ENCODE results near the gene KMT2B. TPM values are rescaled to one million over a fixed set of nuclear protein-coding genes. Genes with fewer than 3 reads are reported as not detected.

The KMT2B gene
- total RNA-seq, 1 experiment from 2014 or later = 2.8 TPM

DNA sequence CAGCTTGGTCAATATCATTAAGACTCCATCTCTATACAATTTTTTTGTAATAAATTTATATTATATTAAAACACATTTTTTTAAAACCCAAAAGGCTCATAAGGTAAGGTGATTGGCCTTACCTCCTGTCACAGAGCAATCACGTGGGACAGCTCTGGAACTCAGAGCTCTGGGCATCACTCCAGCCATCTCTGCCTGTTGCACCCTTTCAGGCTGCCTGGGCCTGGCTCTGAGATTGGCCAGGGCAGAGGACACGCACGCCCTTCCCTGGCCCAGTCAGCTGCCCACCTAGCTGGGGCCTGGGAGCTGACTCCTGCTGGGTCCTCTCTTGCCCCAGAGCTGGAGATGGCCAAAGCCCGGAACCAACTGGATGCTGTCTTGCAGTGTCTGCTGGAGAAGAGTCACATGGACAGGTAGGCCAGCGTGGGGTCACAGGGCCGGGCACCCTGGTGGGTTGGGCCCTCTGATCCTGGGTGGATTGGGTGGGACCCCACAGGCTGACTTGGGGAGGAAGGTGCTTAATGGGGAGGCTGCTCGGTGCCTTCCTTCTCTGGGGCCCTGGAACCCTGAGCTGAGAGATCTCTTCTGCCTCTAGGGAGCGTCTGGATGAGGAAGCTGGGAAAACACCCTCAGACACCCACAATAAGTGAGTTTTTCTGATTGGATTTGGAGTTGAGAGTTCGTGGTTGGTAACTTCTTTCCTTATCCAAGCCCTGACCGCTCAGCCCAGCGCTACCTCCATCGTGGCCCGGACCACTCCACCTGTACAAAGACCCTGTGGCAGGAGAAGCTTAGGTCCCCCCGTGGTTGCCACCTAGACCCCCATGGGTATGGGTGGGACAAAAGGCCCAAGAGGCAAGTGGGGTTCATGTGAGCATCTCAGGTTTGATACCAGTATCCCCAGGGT lies 34.3 kb downstream of the KMT2B start:
- no peak for DNase-seq (ENCODE audit: low read depth)
- in situ Hi-C loops (cut with HindIII; ENCODE audit: low pct_unique_long_range_greater_than_20kb, low sequenced_read_pairs) = no loop called here

DNA sequence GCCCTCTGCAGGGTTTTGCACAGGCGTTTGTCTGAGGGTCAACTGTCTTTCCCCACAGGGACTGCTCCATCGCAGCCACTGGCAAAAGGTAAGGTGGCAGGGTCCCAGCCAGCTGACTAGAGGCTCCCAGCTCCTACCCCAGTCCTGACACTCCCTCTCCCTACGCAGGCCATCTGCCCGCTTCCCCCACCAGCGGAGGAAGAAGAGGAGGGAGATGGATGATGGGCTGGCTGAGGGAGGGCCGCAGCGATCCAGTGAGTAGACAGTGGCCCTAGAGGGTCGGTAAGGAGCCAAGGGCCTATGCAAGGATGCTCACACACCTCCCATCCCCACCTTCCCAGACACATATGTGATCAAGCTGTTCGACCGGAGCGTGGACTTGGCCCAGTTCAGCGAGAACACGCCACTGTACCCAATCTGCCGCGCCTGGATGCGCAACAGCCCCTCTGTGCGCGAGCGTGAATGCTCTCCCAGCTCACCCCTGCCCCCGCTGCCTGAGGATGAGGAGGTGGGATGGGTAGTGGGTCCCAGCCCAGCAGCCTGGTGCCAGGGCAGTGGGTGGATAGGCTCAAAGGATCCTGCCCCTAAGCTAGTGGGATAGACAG lies 35.0 kb downstream of the KMT2B start:
- no peak for DNase-seq (ENCODE audit: low read depth)
- in situ Hi-C loops (cut with HindIII; ENCODE audit: low pct_unique_long_range_greater_than_20kb, low sequenced_read_pairs) = no loop called here

DNA sequence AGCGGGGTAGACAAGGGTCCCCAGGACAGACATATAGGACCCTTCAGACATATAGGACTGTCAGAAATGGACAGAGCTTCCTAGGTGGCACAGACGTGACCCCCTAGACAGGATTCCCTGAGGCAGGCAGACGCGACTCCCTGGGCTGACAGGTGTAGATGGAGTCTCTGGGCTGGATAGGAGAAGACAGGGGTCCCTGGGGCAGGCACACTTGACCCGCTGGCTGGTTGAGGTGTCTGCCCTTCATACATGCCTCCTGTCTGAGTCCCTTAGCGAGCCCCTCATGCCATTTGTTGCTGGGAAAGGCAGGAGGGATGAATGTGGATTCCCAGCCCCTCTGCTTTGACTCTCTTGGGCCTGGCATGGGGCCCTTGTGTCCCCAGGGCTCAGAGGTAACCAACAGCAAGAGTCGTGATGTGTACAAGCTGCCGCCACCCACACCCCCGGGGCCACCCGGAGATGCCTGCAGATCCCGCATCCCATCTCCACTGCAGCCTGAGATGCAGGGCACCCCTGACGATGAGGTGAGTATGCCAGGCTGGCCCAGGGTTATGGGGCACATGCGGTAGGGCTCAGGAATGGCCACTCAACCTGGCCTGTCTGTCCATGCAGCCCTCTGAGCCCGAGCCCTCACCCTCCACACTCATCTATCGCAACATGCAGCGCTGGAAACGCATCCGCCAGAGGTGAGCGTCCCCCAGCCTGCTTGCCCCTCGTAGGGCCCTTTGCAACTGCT lies 36.0 kb downstream of the KMT2B start:
- DNase-seq (ENCODE audit: low read depth) = no peak
- in situ Hi-C loops (cut with HindIII; ENCODE audit: low pct_unique_long_range_greater_than_20kb, low sequenced_read_pairs) = no loop called here

DNA sequence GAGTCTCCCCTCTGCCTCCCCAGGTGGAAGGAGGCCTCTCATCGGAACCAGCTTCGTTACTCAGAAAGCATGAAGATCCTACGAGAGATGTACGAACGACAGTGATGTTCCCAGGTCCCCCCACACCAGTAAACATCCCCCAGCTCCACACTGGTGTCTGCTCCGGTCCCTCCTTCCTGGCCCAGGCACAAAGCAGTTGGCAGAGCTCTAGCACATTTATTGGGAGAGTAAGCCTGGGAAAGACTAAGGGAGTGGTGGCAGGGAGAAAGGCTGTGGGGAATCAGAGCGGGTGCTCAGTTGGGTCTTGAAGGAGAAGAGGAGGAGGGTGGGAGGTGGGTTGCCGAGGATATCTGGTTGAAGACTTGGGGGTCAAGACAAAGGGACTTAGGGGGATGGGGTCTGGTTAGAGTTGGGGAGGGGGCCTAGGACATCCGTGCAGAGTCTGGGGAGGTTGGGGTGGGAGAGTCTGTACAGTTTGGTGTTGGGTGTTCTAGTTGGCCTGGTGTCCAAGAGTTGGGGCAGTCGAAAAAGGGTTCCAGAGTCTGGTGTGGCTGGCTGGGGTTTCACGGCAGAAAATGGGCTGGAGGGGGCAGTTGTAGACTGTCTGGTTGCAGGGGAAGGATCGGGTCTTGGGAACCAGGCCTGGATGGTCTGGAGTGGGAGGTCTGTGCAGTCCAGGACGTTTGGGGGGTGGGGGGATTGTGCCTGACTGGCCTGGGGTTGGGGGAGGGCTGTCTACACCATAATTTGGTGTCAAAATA lies 36.7 kb downstream of the KMT2B start:
- in situ Hi-C loops (cut with HindIII; ENCODE audit: low pct_unique_long_range_greater_than_20kb, low sequenced_read_pairs) = no loop called here
- DNase-seq (ENCODE audit: low read depth) = no peak

DNA sequence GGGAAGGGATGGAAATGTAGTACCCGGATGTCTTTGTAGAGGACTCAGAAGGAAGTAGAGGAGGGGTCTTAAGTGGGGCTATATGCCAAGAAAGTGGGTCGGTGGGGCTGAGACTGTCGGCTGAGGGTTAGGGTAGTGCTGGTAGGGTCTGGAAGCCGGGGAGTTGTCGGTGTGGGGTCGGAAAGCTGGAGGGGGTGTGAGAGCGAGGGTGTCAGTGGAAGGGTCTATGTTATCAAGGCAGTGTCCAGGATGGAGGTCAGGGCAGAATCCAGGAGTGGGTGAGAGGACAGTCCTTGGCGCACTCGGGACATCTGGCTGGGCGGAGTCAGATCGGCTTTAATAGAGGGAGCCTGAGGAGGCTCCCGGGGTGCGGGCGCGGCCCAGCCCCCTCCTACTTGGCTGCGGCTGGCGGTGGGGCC lies 37.3 kb downstream of the KMT2B start:
- in situ Hi-C loops (cut with HindIII; ENCODE audit: low pct_unique_long_range_greater_than_20kb, low sequenced_read_pairs) = no loop called here
- DNase-seq (ENCODE audit: low read depth) = no peak

DNA sequence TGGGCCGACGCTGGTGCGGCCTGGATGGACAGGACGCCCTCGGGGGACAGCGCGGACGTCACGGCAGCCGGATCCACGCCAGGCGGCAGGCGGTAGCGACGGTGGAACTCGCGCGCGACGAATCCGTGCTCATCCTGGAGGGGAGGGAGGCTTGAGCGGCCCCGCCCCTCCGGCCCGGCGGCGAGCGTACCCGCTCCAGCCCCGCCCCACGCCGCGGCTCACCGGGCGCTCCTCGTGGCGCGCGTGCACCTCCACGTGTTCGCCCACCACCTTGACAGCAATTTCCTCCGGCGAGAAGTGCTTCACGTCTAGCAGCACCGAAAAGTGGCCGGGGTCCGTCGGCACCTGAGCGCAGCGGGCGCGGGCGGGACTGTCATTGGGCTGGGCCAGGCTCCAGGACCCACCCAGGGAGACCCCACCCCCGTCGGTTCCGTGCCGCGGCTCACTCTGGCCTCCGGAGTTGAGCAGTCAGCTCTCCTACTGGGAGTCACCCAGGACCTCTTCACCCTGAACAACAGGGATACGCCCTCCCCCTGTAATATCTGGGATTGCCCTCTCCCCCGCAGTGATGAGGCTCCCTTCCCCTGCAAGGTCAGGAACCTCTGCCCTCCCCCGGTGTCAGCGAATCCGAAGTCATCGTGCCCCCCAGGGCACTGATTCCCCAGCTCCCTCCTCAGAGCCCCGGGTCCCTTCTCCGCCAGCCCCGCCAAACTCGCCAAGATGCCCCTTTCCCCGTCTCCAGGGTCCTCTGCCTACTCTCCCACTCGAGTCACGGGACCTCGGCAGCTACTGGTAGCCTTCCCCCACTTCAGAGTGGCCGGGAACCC lies 38.0 kb downstream of the KMT2B start:
- in situ Hi-C loops (cut with HindIII; ENCODE audit: low pct_unique_long_range_greater_than_20kb, low sequenced_read_pairs) = no loop called here
- no peak for DNase-seq (ENCODE audit: low read depth)

DNA sequence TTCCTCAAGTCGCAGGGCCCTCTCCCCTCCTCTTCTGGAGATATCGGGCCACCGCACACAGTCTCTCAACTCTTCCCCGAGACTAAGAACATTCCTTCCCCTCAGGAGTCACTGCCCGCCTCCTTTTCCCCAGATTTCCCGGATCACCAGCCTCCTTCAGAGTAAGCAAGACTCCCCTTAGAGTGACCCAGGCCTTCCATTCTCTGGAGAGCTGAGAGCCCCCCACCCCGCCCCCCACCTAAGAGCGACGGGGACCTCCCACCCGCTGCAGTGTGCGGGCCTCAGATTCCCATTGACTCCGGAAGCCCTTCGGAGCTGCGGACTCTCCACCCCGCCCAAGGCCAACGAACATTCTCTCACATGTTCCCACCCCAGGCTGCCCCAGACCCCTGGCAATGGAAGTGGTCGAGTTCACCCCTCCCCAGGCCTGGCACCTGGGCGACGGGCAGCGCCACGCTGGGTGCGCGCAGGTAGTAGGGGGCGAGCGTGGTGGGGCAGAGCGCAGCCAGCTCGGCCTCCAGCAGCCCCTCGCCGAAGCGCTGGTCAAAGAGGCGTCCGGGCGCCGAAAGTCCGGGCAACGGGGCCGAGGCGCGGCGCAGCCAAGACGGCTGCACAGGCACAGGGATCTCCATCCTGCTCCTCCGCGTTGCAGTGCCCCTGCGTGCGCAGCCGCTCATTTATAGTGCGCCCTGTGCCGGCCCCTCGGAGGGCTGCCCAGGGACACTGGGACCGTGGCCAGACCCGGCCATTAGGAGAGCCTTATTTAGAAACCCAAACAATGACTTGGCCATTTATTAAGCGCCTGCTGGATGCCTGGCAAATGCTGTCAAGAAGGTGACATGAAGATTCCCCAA lies 38.8 kb downstream of the KMT2B start, which contains the start of gene HSPB6:
HSPB6 (minus strand) TSS at position 653 of the 854 bp plus-strand sequence; CDS start at position 632, 21 bp downstream.
- DNase-seq (ENCODE audit: low read depth) = no peak
- in situ Hi-C loops (cut with HindIII; ENCODE audit: low pct_unique_long_range_greater_than_20kb, low sequenced_read_pairs) = no loop called here

DNA sequence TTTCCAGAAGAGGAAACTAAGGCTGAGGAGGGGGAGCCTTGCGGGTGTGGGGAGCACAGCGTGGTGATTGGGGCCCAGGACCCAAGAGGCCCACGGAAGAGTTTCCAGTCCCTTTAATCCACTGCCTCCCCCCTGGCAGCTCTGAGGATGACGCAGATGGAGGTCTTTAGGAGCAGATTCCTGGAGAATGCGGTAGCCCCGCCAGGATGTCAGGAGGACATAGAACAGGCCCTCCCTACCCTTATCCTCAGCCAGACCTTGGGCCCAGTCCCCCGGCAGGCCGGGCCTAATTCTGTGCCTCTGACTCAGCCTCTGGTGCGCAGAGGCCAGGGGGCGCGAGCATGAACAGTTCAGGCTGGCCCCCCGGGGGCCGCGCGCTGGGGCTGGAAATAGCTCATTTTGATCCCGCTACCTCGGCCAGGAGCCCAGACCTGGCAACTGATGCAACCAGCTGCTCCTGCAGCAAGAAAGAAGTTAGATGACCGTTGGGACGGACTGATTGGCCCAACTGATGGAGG lies 39.5 kb downstream of the KMT2B start:
- no peak for DNase-seq (ENCODE audit: low read depth)
- in situ Hi-C loops (cut with HindIII; ENCODE audit: low pct_unique_long_range_greater_than_20kb, low sequenced_read_pairs) = no loop called here

DNA sequence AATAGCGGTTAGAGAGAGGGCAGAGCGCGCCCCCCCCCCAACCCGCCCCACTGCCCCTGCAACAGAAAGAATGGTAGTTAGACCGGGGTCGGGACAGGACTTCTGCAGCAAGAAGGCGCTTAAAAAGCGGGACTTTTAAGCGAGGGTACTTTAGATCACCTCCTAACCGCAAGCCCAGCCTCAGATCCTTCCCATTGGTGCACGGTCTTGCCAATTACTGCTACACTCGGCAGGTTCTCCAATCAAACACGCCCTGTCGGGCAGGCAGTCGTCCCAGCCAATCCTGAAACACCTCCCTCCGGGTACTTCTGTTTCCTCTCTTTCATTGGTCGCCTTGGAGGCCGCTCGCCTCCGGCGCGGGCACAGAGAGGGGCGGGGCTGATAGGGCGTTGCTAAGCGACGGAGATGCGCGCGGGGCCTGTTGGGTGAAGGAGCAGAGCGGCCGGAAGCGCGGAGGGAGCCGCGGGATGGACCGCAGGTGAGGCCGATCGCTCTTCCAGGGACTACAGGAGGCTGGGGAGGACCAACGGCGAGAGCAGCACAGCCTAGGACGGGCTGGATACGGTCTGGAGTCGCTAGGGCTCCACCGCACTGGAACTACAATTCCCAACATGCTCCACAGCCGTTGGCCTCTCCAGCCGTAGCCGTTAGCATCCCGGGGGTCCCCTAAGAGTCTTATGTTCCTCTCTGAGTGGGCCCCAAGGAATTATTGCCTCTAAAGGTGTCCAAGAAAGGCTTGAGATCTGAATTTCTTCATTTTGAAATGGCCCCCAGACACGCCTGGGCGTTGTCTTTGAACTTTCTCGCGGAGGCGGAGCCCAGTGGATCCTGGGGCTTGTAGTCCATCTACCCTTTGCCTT lies 40.2 kb downstream of the KMT2B start, which contains the start of gene PROSER3:
PROSER3 (plus strand) TSS at position 428 of the 860 bp plus-strand sequence; CDS start at position 468, 40 bp downstream.
- peak; percentile 100 for DNase-seq (ENCODE audit: low read depth)
- in situ Hi-C loops (cut with HindIII; ENCODE audit: low pct_unique_long_range_greater_than_20kb, low sequenced_read_pairs) = no loop called here

DNA sequence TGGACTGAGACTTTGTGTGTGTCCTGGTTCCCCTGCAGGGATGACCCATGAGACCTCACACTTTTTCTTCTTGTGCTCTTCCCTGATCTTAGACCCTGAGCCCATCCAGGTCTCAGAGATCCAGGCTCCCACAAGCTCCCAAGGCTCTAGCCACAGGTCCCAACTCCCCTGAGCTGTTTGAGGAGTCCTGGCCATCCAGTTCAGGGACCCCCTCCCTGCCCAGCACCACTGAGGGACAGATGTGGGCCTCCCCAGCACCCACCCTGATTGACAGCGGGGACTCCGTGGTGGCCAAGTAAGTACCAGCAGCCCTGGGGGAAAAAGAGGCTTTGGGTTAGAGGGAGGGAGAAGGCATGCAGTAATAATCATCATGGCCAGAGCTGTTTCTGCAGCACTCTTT lies 41.9 kb downstream of the KMT2B start:
- no peak for DNase-seq (ENCODE audit: low read depth)
- in situ Hi-C loops (cut with HindIII; ENCODE audit: low pct_unique_long_range_greater_than_20kb, low sequenced_read_pairs) = no loop called here

DNA sequence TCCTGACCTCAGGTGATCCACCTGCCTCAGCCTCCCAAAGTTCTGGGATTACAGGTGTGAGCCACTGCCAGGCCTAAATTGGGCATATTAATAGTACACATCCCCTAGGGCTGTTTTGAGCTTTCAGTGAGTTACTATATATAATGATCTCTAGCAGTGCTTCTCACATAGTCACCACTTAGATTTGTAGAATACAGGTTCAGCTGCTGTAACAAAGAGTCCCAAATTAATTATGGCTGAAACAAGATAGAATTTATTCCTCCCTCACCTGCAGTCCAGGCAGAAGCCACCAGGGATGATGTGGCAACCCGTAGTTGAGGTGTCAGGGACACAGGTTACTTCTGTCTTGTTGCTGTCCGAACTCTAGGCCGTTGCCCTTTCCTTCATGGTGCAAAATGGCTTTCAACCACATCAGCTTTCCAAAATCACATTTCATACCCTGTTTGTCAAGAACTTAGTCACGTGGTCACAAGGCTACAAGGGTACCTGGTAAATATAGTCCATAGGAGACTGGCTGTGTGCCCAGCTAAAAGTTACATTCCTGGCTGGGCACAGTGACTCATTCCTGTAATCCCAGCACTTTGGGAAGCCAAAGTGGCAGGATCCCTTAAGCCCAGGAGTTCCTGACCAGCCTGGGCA lies 43.0 kb downstream of the KMT2B start:
- in situ Hi-C loops (cut with HindIII; ENCODE audit: low pct_unique_long_range_greater_than_20kb, low sequenced_read_pairs) = no loop called here
- no peak for DNase-seq (ENCODE audit: low read depth)

DNA sequence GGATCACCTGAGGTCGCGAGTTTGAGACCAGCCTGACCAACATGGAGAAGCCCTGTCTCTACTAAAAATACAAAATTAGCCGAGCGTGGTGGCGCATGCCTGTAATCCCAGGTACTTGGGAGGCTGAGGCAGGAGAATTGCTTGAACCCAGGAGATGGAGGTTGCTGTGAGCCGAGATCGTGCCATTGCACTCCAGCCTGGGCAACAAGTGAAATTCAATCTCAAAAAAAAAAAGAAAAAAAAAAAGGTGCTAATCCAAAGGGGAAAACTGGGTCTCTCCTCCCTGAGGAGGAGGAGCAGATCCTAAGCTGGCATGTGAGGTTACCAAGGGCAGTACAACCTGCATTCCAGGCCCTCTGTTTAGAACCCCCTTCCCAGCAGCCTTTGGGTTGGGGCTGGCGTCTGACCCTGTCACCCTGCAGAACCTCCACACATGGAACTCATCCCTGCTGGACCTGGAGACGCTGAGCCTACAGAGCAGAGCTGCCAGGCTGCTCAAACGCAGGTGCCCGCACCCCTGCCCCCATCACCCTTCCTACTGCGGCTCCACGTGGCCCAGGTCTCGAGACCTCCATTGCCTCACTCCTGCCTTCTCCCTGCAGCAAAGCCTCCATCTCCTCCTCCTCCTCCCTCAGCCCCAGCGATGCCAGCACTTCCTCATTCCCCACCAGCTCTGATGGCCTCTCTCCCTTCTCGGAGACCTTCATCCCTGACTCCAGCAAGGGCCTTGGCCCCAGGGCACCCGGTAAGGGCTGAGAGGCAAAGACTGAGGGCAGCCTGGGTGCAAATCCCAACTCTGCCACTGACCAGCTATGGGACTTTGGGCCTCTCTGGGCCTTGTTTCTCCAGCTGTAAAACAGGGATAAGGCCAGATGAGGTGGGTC lies 46.9 kb downstream of the KMT2B start:
- DNase-seq (ENCODE audit: low read depth) = no peak
- in situ Hi-C loops (cut with HindIII; ENCODE audit: low pct_unique_long_range_greater_than_20kb, low sequenced_read_pairs) = no loop called here

DNA sequence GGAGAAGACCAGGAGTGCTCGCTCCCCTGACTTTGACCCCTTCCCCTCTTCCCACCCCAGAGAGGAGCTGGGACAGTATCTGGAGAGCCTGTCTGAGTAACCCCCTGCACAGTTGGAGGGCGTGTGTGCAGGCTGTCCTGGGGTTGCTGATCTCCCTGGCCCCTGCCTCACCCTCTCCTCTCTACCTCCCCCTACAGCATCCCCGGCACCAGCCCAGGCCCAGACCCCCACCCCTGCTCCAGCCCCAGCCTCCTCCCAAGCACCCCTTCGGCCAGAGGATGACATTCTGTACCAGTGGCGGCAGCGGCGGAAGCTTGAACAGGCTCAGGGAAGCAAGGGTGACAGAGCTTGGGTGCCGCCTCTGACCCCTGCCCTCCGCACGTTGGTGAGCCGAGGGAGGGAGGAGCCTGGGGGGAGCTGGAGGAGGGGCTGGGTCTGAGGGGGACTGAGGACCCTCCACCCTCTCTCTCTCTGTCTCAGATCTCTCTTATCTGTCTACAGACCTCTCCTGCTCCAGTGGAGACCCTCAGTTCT lies 48.8 kb downstream of the KMT2B start:
- in situ Hi-C loops (cut with HindIII; ENCODE audit: low pct_unique_long_range_greater_than_20kb, low sequenced_read_pairs) = no loop called here

More for the DNA sequence above, 48.8 kb downstream of the KMT2B start:
- no peak for DNase-seq (ENCODE audit: low read depth)
